Stimulated activated CD8-positive, alpha-beta memory T cell treated with anti-CD3 and anti-CD28 coated beads, Interleukin-7, amount 100 ng/mL, for 1 hour (primary cell): ENCODE data around the gene PREX1.
"Not testable (repeated sequence)": the region's sequence is repeated elsewhere in the genome, so short reads cannot be mapped to it uniquely, and the experiment has no call there.

ENCODE experiments used
- DNase-seq, 2 donors: peaks; one replicate each; pipeline ENCODE4 v3.0.0-alpha.2; 2020; ENCODE audit warnings: low read depth in 2 of 2

The PREX1 gene

GRCh38 chr20:48776306-48776705, 51.5 kb downstream of the PREX1 start:
- DNase-seq, result no peak

- DNase-seq, result not testable (repeated sequence)
These were observed 52.3 kb downstream of the PREX1 start for GRCh38 chr20:48775545-48775944.

GRCh38 chr20:48774696-48775095, 53.1 kb downstream of the PREX1 start:
- no peak for DNase-seq

GRCh38 chr20:48773837-48774418, 53.9 kb downstream of the PREX1 start:
- DNase-seq, result no peak

- no peak for DNase-seq
These were observed 55.4 kb downstream of the PREX1 start for GRCh38 chr20:48772183-48772976.

- DNase-seq, result no peak
These were observed 56.3 kb downstream of the PREX1 start for GRCh38 chr20:48771542-48771941.

GRCh38 chr20:48770700-48771442, 56.9 kb downstream of the PREX1 start:
- no peak for DNase-seq

- peak; percentile 59 to 71 for DNase-seq
These were observed 58.5 kb downstream of the PREX1 start for GRCh38 chr20:48769069-48769983.

- DNase-seq, result no peak
These were observed 60.5 kb downstream of the PREX1 start for GRCh38 chr20:48766961-48767960.

- no peak for DNase-seq
These were observed 61.6 kb downstream of the PREX1 start for GRCh38 chr20:48766205-48766604.

- DNase-seq, result no peak
These were observed 62.4 kb downstream of the PREX1 start for GRCh38 chr20:48765359-48765758.

GRCh38 chr20:48763216-48763914, 64.4 kb downstream of the PREX1 start:
- no peak for DNase-seq

- DNase-seq, result no peak
These were observed 65.9 kb downstream of the PREX1 start for GRCh38 chr20:48761874-48762273.

GRCh38 chr20:48761023-48761785, 66.6 kb downstream of the PREX1 start:
- DNase-seq, result no peak

- peak; percentile 49 to 55 for DNase-seq
These were observed 67.3 kb downstream of the PREX1 start for GRCh38 chr20:48760403-48760983.

GRCh38 chr20:48759631-48760245, 68.1 kb downstream of the PREX1 start:
- DNase-seq, result no peak

GRCh38 chr20:48758206-48758820, 69.5 kb downstream of the PREX1 start:
- DNase-seq, result peak in 1 of 2 donors; percentile 38

GRCh38 chr20:48756774-48757173, 71.0 kb downstream of the PREX1 start:
- DNase-seq, result not testable (repeated sequence)
